Stimulated activated CD4-positive, alpha-beta T cell treated with anti-CD3 and anti-CD28 coated beads, TNF-alpha, amount 100 ng/mL, for 24 hours (primary cell): ENCODE measurements around the gene PRR36.

Experiments
- DNase-seq, 3 experiments: peaks; one replicate each; pipeline ENCODE4 v3.0.0-alpha.2; 2020; ENCODE audit warnings: low read depth in 3 of 3

PRR36 gene

GRCh38 chr19:7819337-7819736 is 54.9 kb downstream of the PRR36 start:
- DNase-seq, result no peak

- no peak for DNase-seq
These were observed 55.4 kb downstream of the PRR36 start for GRCh38 chr19:7818806-7819205.
